Neuron (in vitro differentiated cells): ENCODE measurements around the gene PAEP.
"Not testable (repeated sequence)": the region's sequence is repeated elsewhere in the genome, so short reads cannot be mapped to it uniquely, and the experiment has no call there.

Source experiments
- H2AFZ ChIP-seq: one replicate; pipeline ENCODE4 v1.6.1; 2013; ENCODE audit warnings: low read depth, mild to moderate bottlenecking, inconsistent platforms, low read length, moderate library complexity
- H3K27me3 ChIP-seq: one replicate; pipeline ENCODE4 v1.6.1; 2013; ENCODE audit warnings: low read length; ENCODE audit not compliant: insufficient read depth
- H3K36me3 ChIP-seq: one replicate; pipeline ENCODE4 v1.6.1; 2013; ENCODE audit warnings: low read length; ENCODE audit not compliant: insufficient read depth
- H3K4me1 ChIP-seq: one replicate; pipeline ENCODE4 v1.6.1; 2013; ENCODE audit warnings: low read length; ENCODE audit not compliant: insufficient read depth
- H3K4me3 ChIP-seq: 2 replicates; pipeline ENCODE4 v1.5.1; 2013; ENCODE audit warnings: mild to moderate bottlenecking, low read length, moderate library complexity
- H3K9me3 ChIP-seq: one replicate; pipeline ENCODE4 v1.6.1; 2013; ENCODE audit warnings: low read length

The PAEP gene

GRCh38 chr9:135561391-135562234 is at the start of gene PAEP:
TSS of gene PAEP (plus strand) at chr9:135561756.
- H3K27me3 ChIP-seq, result no peaks in the 10 kb centered on the region
- H3K4me3 ChIP-seq, result no peak within 1 kb of the TSS
- no peaks in the 10 kb centered on the region for H3K36me3 ChIP-seq
- H2AFZ ChIP-seq, result no peak within 1 kb of the TSS
- H3K9me3 ChIP-seq, result no peaks in the 10 kb centered on the region
- no peaks in the 10 kb centered on the region for H3K4me1 ChIP-seq

GRCh38 chr9:135512241-135512603 is 49.3 kb upstream of the PAEP start:
- no peaks in the 10 kb centered on the region for H3K36me3 ChIP-seq
- no peak overlapping the region for H3K4me3 ChIP-seq
- H3K27me3 ChIP-seq, result no peaks in the 10 kb centered on the region
- no peaks in the 10 kb centered on the region for H3K9me3 ChIP-seq
- peaks cover 2% of the 10 kb centered on the region for H3K4me1 ChIP-seq
- no peak overlapping the region for H2AFZ ChIP-seq

- H3K4me1 ChIP-seq, result peaks cover 2% of the 10 kb centered on the region
- no peak overlapping the region for H3K4me3 ChIP-seq
- H3K27me3 ChIP-seq, result no peaks in the 10 kb centered on the region
- H3K36me3 ChIP-seq, result no peaks in the 10 kb centered on the region
- H3K9me3 ChIP-seq, result no peaks in the 10 kb centered on the region
- H2AFZ ChIP-seq, result no peak overlapping the region
Measured at GRCh38 chr9:135512904-135513303, 48.7 kb upstream of the PAEP start.

GRCh38 chr9:135513351-135513846 is 48.2 kb upstream of the PAEP start:
- Histone ChIP-seq H3K27me3 (no peaks in the 10 kb centered on the region), H3K4me1 (peaks cover 2% of the 10 kb centered on the region), H3K36me3 (no peaks in the 10 kb centered on the region), H2AFZ (no peak overlapping the region), H3K9me3 (no peaks in the 10 kb centered on the region), H3K4me3 (no peak overlapping the region)

GRCh38 chr9:135513906-135514305 is 47.6 kb upstream of the PAEP start:
- not testable (repeated sequence) for H3K27me3 ChIP-seq, H2AFZ ChIP-seq, H3K36me3 ChIP-seq, H3K9me3 ChIP-seq, H3K4me3 ChIP-seq, H3K4me1 ChIP-seq

- peaks cover 2% of the 10 kb centered on the region for H3K4me1 ChIP-seq
- no peak overlapping the region for H2AFZ ChIP-seq
- no peaks in the 10 kb centered on the region for H3K27me3 ChIP-seq
- no peaks in the 10 kb centered on the region for H3K36me3 ChIP-seq
- no peak overlapping the region for H3K4me3 ChIP-seq
- peaks cover under 1% of the 10 kb centered on the region for H3K9me3 ChIP-seq
Measured at GRCh38 chr9:135514342-135515082, 47.0 kb upstream of the PAEP start.

- Histone ChIP-seq H3K9me3 (peaks cover 2% of the 10 kb centered on the region), H3K36me3 (no peaks in the 10 kb centered on the region), H3K27me3 (no peaks in the 10 kb centered on the region), H3K4me3 (no peak overlapping the region), H3K4me1 (peaks cover 2% of the 10 kb centered on the region), H2AFZ (no peak overlapping the region)
Measured at GRCh38 chr9:135515083-135515951, 46.2 kb upstream of the PAEP start.

- Histone ChIP-seq H3K9me3 (peaks cover 2% of the 10 kb centered on the region), H3K27me3 (peaks cover 3% of the 10 kb centered on the region), H3K36me3 (no peaks in the 10 kb centered on the region), H2AFZ (no peak overlapping the region), H3K4me1 (peaks cover 2% of the 10 kb centered on the region), H3K4me3 (no peak overlapping the region)
Measured at GRCh38 chr9:135516132-135516860, 45.3 kb upstream of the PAEP start.

- Histone ChIP-seq H2AFZ (no peak overlapping the region), H3K27me3 (peaks cover 3% of the 10 kb centered on the region), H3K36me3 (no peaks in the 10 kb centered on the region), H3K9me3 (peaks cover 2% of the 10 kb centered on the region), H3K4me3 (no peak overlapping the region), H3K4me1 (peaks cover under 1% of the 10 kb centered on the region)
Measured at GRCh38 chr9:135517407-135517822, 44.1 kb upstream of the PAEP start.

GRCh38 chr9:135519179-135519971 is 42.2 kb upstream of the PAEP start:
- Histone ChIP-seq H3K27me3 (peaks cover 3% of the 10 kb centered on the region), H3K9me3 (peaks cover 2% of the 10 kb centered on the region), H3K4me1 (no peaks in the 10 kb centered on the region), H2AFZ (no peak overlapping the region), H3K36me3 (no peaks in the 10 kb centered on the region), H3K4me3 (no peak overlapping the region)

- Histone ChIP-seq H2AFZ (no peak within 1 kb of the TSS), H3K27me3 (peaks cover 3% of the 10 kb centered on the region), H3K36me3 (no peaks in the 10 kb centered on the region), H3K4me3 (no peak within 1 kb of the TSS), H3K9me3 (peaks cover 2% of the 10 kb centered on the region), H3K4me1 (no peaks in the 10 kb centered on the region)
Measured at GRCh38 chr9:135520916-135521607, 40.5 kb upstream of the PAEP start, which contains the start of gene LCN1. TSS of gene LCN1 (plus strand) at chr9:135521440. CDS start at chr9:135521498, 58 bp downstream.
